LoVo (cell line): ENCODE measurements around the gene BTNL3.
"Not testable (repeated sequence)": the region's sequence is repeated elsewhere in the genome, so short reads cannot be mapped to it uniquely, and the experiment has no call there.

ENCODE experiments used
- DNase-seq: peaks from one replicate; pipeline ENCODE4 v3.0.0-alpha.2; 2016; ENCODE audit warnings: low spot score

BTNL3 gene

DNA sequence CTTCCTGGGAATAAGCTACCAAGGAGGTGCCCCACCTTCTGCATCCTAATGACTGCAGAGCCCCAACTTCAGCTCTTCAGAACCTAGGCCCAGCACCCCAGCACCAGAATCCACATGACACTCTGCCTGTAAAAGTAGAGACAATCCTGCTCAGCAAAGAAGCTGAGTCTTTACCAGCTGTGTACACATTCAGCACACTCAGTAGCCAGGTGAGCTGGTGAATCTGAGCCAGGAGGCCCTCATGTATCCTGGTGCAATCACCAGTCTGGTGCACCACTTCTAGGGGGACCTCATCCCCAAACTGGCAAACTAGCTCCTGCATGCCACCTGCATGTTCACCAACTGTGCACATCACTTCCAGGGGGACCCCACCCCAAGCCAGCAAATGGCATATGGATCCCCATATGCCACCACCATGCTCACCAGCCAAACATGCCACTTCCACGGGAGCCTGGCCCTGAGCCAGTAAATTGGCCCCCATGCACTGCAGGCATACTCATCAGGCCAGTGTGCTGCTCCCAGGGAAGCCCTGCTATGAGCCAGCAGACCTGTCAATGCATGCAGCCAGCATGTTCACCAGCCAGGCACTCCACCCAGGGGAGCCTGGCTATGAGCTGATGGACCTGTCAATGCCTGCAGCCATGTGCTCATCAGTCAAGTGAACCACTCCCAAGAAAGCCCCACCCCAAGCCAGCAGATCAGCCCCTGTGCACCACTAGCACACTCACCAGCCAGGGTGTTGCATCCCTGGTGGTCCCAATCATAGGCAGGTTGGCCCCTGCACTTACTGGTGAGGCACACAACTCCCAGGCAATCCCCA is 35.8 kb downstream of the BTNL3 start:
- no peak for DNase-seq

DNA sequence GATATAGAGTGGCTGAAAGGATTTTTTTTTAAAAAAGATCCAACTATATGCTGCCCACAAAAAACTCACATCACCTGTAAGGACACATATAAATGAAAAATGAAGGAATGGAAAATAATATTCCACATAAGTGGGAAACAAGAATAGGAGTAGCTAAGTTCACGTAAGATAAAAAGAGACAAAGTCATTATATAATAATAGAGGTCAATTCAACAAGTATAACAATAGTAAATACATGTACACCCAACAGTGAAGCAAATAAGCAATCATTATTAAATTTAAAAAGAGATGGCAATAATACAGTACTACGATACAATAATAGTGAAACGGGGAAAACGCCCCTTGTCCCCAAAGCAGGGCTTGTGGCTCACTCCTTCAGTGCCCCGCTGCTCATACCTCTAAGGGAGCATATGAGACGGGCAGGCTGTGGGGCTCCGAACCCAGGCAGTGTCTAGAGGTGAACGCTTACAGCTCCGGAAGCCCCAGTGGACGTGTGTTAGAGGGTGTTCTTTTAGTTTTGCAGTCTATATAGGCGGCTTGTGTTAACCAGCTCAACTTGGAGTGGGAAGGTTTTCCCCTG is 38.9 kb downstream of the BTNL3 start:
- DNase-seq: no peak

DNA sequence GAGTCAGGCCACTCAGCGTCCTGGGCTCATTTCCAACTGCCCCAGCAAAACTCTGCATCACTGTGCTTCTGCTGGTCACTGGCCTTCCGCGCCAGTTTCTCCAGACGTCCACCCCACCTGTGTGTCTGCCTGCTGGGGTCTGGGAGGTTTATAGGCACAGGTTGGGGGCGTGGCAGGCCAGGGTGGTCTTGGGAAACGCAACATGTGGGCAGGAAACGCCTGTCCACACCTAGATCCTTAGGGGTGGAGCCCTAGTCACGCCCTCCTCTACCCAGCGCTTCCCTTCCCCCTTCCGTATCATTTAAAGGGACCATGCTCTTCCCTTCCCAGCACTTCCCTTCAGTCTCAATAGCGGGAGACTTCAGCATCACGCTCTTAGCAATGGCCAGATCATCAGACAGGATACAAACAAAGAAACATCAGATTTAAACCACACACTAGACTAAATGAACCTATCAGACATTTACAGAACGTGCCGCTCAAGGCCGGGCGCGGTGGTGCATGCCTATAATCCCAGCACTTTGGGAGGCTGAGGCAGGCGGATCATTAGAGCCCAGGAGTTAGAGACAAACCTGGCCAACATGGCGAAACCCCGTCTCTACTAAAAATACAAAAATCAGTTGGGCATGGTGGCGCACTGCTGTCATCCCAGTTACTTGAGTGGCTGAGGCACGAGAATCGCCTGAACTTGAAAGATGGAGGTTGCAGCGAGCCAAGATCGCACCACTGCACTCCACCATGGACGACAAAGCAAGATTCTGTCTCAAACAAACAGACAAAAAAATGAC is 39.6 kb downstream of the BTNL3 start:
- DNase-seq: peak; percentile 25

GRCh38 chr5:181031716-181032115 is 43.1 kb downstream of the BTNL3 start:
- DNase-seq: no peak

DNA sequence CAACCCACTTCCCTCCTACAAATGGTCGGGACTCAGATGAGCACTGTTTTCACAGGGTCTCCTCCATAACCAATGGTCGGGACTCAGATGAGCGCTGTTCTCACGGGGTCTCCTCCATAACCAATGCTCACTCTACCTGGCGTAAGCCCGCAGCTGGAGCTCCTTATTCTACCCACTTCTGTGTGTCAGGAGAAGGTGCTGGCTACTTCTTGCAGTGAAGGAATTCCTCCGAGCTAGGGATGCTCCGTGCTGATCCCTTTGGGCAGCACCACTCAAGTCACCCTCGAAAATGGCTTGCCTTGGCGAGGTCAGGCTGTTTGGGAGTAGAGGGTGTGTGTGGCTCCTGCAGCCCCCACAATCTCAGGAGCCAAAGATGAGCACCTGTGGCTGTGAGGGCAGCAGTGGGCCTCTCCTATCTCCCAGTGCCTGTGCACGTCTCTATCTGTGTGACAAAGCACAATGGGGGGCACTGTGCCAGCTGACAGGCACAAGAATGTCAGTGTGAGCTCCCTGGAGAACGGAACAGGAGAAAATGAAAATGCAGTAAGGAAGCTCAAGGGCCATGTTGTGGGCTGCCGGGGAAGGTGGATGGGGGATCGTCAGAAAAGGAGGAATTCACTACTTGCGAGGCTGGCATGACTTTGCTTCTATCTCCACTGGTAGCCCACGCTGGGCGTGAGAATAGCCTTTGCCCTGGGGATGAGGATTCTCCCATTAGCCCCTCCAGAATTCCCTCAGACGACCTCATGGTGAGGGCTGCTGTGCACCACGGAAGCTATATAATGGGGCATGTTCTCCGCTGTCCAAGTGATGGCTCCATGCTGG is 47.6 kb downstream of the BTNL3 start:
- DNase-seq: no peak

DNA sequence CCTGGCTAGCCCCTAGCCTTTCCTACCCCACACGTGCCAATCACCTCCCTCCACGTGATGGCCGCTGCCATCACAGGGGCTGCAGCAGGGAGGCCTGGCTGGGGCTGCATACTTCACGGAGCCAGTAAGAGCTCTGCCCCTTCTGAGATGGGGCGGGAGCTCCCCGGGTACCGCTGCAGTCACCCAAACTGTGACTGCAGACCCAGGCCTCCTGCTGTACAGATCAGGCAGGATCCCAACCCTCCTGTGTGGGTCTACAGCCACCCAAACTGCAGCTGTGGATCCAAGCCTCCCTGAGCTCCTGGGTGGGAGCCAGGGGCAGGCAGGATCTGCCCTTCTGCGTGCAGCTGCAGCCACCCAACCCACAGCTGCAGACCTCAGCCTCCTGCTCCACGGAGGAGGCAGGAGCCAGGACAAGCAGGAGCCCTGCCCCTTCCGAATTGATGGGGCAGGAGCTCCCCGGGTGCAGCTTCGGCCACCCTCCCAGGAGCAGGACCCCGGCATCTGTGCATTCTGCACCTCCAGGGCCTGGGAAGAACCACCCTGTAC is 48.2 kb downstream of the BTNL3 start:
- no peak for DNase-seq

DNA sequence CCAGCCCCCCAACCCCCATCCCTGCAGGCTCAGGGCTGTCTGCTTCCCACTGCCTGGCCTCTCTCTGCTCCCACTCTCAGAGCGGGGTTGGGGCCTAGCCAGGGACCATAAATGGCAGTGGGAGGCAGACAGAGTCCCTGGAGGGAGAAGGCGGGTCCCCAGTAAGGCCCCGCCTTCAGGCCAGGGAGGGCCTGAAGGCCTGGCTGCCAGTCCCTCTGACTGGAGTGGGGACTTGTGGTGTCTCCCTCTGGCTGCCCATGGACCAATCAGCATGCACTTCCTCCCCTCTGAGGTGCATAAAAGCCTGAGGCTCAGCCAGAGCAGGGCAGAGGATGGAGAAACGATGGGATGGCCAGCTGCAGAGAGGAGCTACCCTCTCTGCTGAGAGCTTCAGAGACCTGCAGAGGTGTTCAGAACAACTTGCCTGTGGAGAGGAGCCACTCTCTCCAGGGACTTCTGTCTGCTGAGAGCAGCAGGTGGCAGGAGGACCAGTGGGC is 48.8 kb downstream of the BTNL3 start:
- no peak for DNase-seq

DNA sequence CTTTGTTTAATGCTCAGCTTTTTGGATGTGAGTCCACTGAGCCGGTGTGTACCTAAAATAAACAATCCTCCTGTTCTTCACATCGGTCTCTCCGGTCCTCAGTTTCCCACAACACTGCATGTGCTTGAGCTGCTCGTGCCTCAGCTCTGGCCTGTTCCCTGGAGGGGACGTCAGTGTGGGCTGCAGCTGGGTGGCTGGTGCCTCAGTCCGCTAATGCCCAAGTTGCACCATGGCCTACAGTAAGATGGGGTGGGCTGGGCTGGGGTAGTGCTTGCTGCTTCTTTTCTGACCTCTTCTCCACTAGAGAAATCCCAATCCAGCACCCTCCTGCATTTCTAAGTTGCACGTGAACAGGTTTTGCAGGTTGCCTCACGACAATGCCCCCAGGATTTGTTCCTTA is 50.8 kb downstream of the BTNL3 start:
- no peak for DNase-seq

GRCh38 chr5:181039931-181040630 is 51.4 kb downstream of the BTNL3 start, which contains the start of gene BTNL9:
Gene BTNL9 (plus strand): TSS chr5:181040266. CDS start chr5:181045490, 5,224 bp downstream.
- DNase-seq: no peak

GRCh38 chr5:181040631-181040945 is 51.9 kb downstream of the BTNL3 start:
- DNase-seq: no peak

GRCh38 chr5:181041043-181041442 is 52.4 kb downstream of the BTNL3 start:
- no peak for DNase-seq

DNA sequence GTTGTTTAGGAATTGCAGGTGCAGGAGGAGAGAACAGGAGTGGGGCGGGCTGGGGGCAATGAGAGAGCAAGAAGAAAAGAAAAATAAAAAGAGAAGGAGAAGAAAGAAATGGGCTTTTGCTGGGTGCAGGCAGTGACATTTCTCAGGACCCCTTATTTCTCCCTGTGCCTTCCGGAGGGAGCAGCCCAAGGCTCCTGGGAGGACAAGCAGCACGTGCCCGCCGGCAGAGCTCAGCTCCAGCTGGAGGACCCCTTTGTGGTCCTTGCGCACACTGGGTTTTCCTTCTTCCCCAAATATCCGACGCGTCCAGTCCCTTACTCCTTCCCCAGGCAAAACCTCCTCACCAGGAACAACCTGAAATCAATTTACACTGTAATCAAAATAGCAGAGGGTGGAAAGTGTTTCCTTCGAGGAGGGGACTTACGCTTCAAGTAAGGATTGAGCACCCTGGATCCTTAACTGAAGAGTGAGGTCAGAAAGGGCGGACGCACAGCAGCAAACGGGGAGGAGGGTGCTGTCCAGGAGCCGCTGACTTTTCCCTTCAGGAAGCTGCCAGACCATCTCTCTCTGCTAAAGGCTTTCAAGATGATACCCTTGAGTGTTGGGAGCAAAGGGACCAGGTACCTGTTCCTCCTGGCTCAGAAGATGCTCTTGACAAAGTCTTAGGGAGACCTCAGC is 53.5 kb downstream of the BTNL3 start:
- DNase-seq: no peak

GRCh38 chr5:181042722-181043121 is 54.1 kb downstream of the BTNL3 start:
- DNase-seq: no peak

- DNase-seq: no peak
These were observed 54.8 kb downstream of the BTNL3 start for GRCh38 chr5:181043285-181044092.

- no peak for DNase-seq
These were observed 55.5 kb downstream of the BTNL3 start for GRCh38 chr5:181044093-181044599.

GRCh38 chr5:181044662-181045305 is 56.1 kb downstream of the BTNL3 start:
- DNase-seq: no peak

DNA sequence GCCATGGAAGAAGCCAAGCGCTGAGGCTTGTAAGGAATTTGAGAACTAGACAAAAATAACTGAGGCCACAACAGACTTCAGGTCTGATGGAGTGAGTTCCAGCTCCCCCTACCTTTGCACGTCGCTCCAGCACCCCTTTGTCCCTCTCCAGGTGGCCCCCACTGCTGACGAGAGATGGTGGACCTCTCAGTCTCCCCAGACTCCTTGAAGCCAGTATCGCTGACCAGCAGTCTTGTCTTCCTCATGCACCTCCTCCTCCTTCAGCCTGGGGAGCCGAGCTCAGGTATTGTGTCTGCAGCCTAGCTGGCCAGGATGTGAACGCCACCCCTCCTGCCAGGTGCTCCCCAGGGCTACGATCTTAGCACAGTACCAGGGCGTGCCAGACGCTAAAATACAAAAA is 56.7 kb downstream of the BTNL3 start:
- no peak for DNase-seq

GRCh38 chr5:181045857-181046256 is 57.2 kb downstream of the BTNL3 start:
- DNase-seq: not testable (repeated sequence)

GRCh38 chr5:181047288-181047687 is 58.6 kb downstream of the BTNL3 start:
- no peak for DNase-seq
